H9 (cell line): ENCODE measurements around the gene TEAD1. TPM values are rescaled to one million over a fixed set of nuclear protein-coding genes. Genes with fewer than 3 reads are reported as not detected.

Experiments
- DNase-seq: peaks from one replicate; pipeline ENCODE4 v3.0.0-alpha.2; 2017
- H2AFZ ChIP-seq: one replicate; pipeline ENCODE4 v1.6.1; 2013; ENCODE audit warnings: mild to moderate bottlenecking, low read length, control low read depth, moderate library complexity
- H2AK5ac ChIP-seq: 2 replicates; pipeline ENCODE4 v1.6.1; 2013; ENCODE audit warnings: low read length, control low read depth, mixed read lengths; ENCODE audit not compliant: insufficient read length
- H2BK120ac ChIP-seq: one replicate; pipeline ENCODE4 v1.6.1; 2013; ENCODE audit warnings: low read depth, mild to moderate bottlenecking, low read length, control low read depth, inconsistent platforms; ENCODE audit not compliant: poor library complexity, severe bottlenecking
- H2BK12ac ChIP-seq: 2 replicates; pipeline ENCODE4 v1.6.1; 2013; ENCODE audit warnings: low read length, control low read depth, mixed read lengths, low read depth; ENCODE audit not compliant: insufficient read length
- H2BK15ac ChIP-seq: 2 replicates; pipeline ENCODE4 v1.6.1; 2013; ENCODE audit warnings: low read depth, low read length, control low read depth
- H2BK20ac ChIP-seq: one replicate; pipeline ENCODE4 v1.6.1; 2013; ENCODE audit warnings: low read depth, mild to moderate bottlenecking, low read length, control low read depth, inconsistent platforms; ENCODE audit not compliant: poor library complexity, severe bottlenecking
- H2BK5ac ChIP-seq: 2 replicates; pipeline ENCODE4 v1.6.1; 2013; ENCODE audit warnings: low read length, control low read depth, mixed read lengths; ENCODE audit not compliant: insufficient read length
- H3K14ac ChIP-seq: 2 replicates; pipeline ENCODE4 v1.6.1; 2013; ENCODE audit warnings: low read length, control low read depth; ENCODE audit not compliant: insufficient read depth
- H3K18ac ChIP-seq: 2 replicates; pipeline ENCODE4 v1.6.1; 2013; ENCODE audit warnings: low read depth, mild to moderate bottlenecking, mixed read lengths, low read length, control low read depth; ENCODE audit not compliant: insufficient read length
- H3K23ac ChIP-seq: 2 replicates; pipeline ENCODE4 v1.6.1; 2013; ENCODE audit warnings: low read length, control low read depth, mixed read lengths, low read depth; ENCODE audit not compliant: insufficient read length
- H3K23me2 ChIP-seq: 2 replicates; pipeline ENCODE4 v1.6.1; 2013; ENCODE audit warnings: low read depth, mild to moderate bottlenecking, mixed read lengths, low read length, control low read depth; ENCODE audit not compliant: insufficient read length, poor library complexity, severe bottlenecking
- H3K27ac ChIP-seq: 2 replicates; pipeline ENCODE4 v1.5.1; 2013; ENCODE audit warnings: low read length, control low read depth, mixed read lengths, low read depth; ENCODE audit not compliant: insufficient read length
- H3K27me3 ChIP-seq: 2 replicates; pipeline ENCODE4 v1.6.1; 2013; ENCODE audit warnings: low read length, control low read depth, inconsistent platforms; ENCODE audit not compliant: insufficient read depth
- H3K4ac ChIP-seq: 2 replicates; pipeline ENCODE4 v1.6.1; 2013; ENCODE audit warnings: low read depth, mild to moderate bottlenecking, control low read depth, inconsistent platforms, low read length, moderate library complexity
- H3K4me1 ChIP-seq: 2 replicates; pipeline ENCODE4 v1.6.1; 2013; ENCODE audit warnings: low read length, control low read depth, inconsistent platforms; ENCODE audit not compliant: insufficient read depth
- H3K4me2 ChIP-seq: 2 replicates; pipeline ENCODE4 v1.6.1; 2013; ENCODE audit warnings: low read length, control low read depth, mixed read lengths; ENCODE audit not compliant: insufficient read length, insufficient read depth
- H3K56ac ChIP-seq: 2 replicates; pipeline ENCODE4 v1.6.1; 2013; ENCODE audit warnings: low read depth, mild to moderate bottlenecking, mixed read lengths, low read length, control low read depth; ENCODE audit not compliant: insufficient read length
- H3K79me1 ChIP-seq: 2 replicates; pipeline ENCODE4 v1.6.1; 2013; ENCODE audit warnings: low read depth, mild to moderate bottlenecking, moderate library complexity, low read length, control low read depth, inconsistent platforms; ENCODE audit not compliant: insufficient read depth, poor library complexity, severe bottlenecking
- H3K79me2 ChIP-seq: 2 replicates; pipeline ENCODE4 v1.6.1; 2013; ENCODE audit warnings: low read length, control low read depth, inconsistent platforms; ENCODE audit not compliant: insufficient read depth
- H3K9ac ChIP-seq: 2 replicates; pipeline ENCODE4 v1.6.1; 2013; ENCODE audit warnings: low read length, control low read depth, mixed read lengths; ENCODE audit not compliant: insufficient read length; ENCODE audit errors: extremely low read depth
- H3K9me3 ChIP-seq: one replicate; pipeline ENCODE4 v1.6.1; 2013; ENCODE audit warnings: low read depth, low read length, inconsistent platforms; ENCODE audit not compliant: control insufficient read depth
- H3T11ph ChIP-seq: one replicate; pipeline ENCODE4 v1.6.1; 2013; ENCODE audit warnings: mild to moderate bottlenecking, low read length, control low read depth, inconsistent platforms
- H4K20me1 ChIP-seq: one replicate; pipeline ENCODE4 v1.6.1; 2013; ENCODE audit not compliant: control insufficient read depth, insufficient read length, insufficient read depth
- H4K5ac ChIP-seq: 2 replicates; pipeline ENCODE4 v1.6.1; 2013; ENCODE audit warnings: low read depth, mild to moderate bottlenecking, mixed read lengths, low read length, control low read depth; ENCODE audit not compliant: insufficient read length
- H4K8ac ChIP-seq: replicated peaks from 2 replicates; pipeline ENCODE4 v1.6.1; 2013; ENCODE audit warnings: low read length, control low read depth, mixed read lengths, low read depth; ENCODE audit not compliant: insufficient read length
- H4K91ac ChIP-seq: 2 replicates; pipeline ENCODE4 v1.6.1; 2013; ENCODE audit warnings: low read depth, mild to moderate bottlenecking, moderate library complexity, mixed read lengths, low read length, control low read depth; ENCODE audit not compliant: insufficient read length
- H3K27ac Mint-ChIP-seq, 3 experiments: 2 replicates in 2 of 3; 3 replicates in 1 of 3; pipeline ENCODE4 v1.8.0; 2020 to 2021; ENCODE audit warnings: mixed read lengths in 3 of 3, mild to moderate bottlenecking in 1 of 3, moderate library complexity in 1 of 3
- H3K27me3 Mint-ChIP-seq: 2 replicates; pipeline ENCODE4 v1.8.0; 2021; ENCODE audit warnings: low read depth, mild to moderate bottlenecking, moderate library complexity, mixed read lengths
- H3K36me3 Mint-ChIP-seq, 3 experiments: 2 replicates in 2 of 3; 3 replicates in 1 of 3; pipeline ENCODE4 v1.8.0; 2020 to 2021; ENCODE audit warnings: low read depth in 3 of 3, mixed read lengths in 3 of 3; ENCODE audit not compliant: insufficient read depth in 1 of 3
- H3K4me1 Mint-ChIP-seq, 2 experiments: 2 replicates each; pipeline ENCODE4 v1.8.0; 2020; ENCODE audit warnings: mixed read lengths in 2 of 2
- H3K4me3 Mint-ChIP-seq, 2 experiments: 2 replicates in 1 of 2; 3 replicates in 1 of 2; pipeline ENCODE4 v1.8.0; 2020 to 2021; ENCODE audit warnings: mild to moderate bottlenecking in 2 of 2, mixed read lengths in 2 of 2, moderate library complexity in 1 of 2
- H3K9me3 Mint-ChIP-seq, 2 experiments: 2 replicates in 1 of 2; 3 replicates in 1 of 2; pipeline ENCODE4 v1.8.0; 2020; ENCODE audit warnings: mild to moderate bottlenecking in 2 of 2, mixed read lengths in 2 of 2, moderate library complexity in 1 of 2
- total RNA-seq: library from RNA; stranded (reverse); gene quantifications from 2 replicates; pipeline ENCODE4 v1.2.1, GENCODE V29; 2021
- TF ChIP-seq, protein P1 (sequence below): fragments of 200-600 bp; sonication (generic); conservative IDR thresholded peaks from 3 replicates; pipeline ENCODE4 v1.8.0; 2021; ENCODE audit warnings: antibody characterized with exemption, mild to moderate bottlenecking

The TEAD1 gene
- total RNA-seq, 1 experiment from 2014 or later: 75.1 TPM

DNA sequence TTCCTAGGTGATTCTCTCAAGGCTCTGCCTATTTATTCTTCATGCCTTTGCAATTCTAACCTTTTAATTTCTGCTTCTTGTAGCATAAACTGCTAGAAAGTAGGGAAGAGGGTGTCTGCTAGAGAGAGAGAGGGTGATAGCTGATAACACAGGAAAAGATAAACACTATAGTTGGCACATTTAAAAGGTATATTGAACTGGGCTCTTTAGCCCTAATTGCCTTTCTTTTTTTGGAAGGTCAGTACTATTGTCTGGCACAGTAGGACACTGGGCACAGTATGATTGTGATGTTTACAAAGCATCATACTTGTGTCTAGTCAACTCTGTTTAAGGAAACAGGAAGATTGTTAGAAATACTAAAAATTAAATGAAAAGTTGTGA is 33.3 kb downstream of the TEAD1 start:
- no peak overlapping the region for H2BK15ac ChIP-seq
- no peak overlapping the region for H3T11ph ChIP-seq
- no peak overlapping the region for H2BK12ac ChIP-seq
- Mint-ChIP-seq H3K9me3 (no peaks in the 10 kb centered on the region; a peak in 1 of 5 replicates), H3K27ac (no peak overlapping the region), H3K4me1 (peaks cover 42 to 55% of the 10 kb centered on the region in 2 experiments), H3K4me3 (no peak overlapping the region), H3K27me3 (no peaks in the 10 kb centered on the region), H3K36me3 (peaks cover 0 to 2% (median 0%) of the 10 kb centered on the region in 3 experiments; a peak in 3 of 7 replicates)
- H2AFZ ChIP-seq: no peak overlapping the region
- no peak for DNase-seq
- no peak overlapping the region for H2BK5ac ChIP-seq
- H2AK5ac ChIP-seq: no peak overlapping the region
- no peak overlapping the region for H3K9ac ChIP-seq
- H3K14ac ChIP-seq: no peak overlapping the region
- no peak overlapping the region for H3K4ac ChIP-seq
- no peak overlapping the region for H2BK20ac ChIP-seq
- no peak overlapping the region for H3K56ac ChIP-seq
- no peak overlapping the region for H2BK120ac ChIP-seq
- no peaks in the 10 kb centered on the region for H4K20me1 ChIP-seq
- no peak overlapping the region for H4K8ac ChIP-seq
- H3K18ac ChIP-seq: no peak overlapping the region
- TF ChIP-seq, protein P1, sequence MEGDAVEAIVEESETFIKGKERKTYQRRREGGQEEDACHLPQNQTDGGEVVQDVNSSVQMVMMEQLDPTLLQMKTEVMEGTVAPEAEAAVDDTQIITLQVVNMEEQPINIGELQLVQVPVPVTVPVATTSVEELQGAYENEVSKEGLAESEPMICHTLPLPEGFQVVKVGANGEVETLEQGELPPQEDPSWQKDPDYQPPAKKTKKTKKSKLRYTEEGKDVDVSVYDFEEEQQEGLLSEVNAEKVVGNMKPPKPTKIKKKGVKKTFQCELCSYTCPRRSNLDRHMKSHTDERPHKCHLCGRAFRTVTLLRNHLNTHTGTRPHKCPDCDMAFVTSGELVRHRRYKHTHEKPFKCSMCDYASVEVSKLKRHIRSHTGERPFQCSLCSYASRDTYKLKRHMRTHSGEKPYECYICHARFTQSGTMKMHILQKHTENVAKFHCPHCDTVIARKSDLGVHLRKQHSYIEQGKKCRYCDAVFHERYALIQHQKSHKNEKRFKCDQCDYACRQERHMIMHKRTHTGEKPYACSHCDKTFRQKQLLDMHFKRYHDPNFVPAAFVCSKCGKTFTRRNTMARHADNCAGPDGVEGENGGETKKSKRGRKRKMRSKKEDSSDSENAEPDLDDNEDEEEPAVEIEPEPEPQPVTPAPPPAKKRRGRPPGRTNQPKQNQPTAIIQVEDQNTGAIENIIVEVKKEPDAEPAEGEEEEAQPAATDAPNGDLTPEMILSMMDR: no peak
- H3K79me2 ChIP-seq: peaks cover 18% of the 10 kb centered on the region
- H4K5ac ChIP-seq: no peak overlapping the region
- H3K23ac ChIP-seq: no peak overlapping the region
- no peaks in the 10 kb centered on the region for H3K27me3 ChIP-seq
- peaks cover 13% of the 10 kb centered on the region for H3K79me1 ChIP-seq
- no peaks in the 10 kb centered on the region for H3K9me3 ChIP-seq
- no peak overlapping the region for H4K91ac ChIP-seq
- H3K23me2 ChIP-seq: no peaks in the 10 kb centered on the region
- peaks cover 17% of the 10 kb centered on the region for H3K4me1 ChIP-seq
- no peak overlapping the region for H3K27ac ChIP-seq
- no peak overlapping the region for H3K4me2 ChIP-seq
